ENCODE measurements around the gene PRODH2.

The PRODH2 gene

GRCh38 chr19:35755550-35756376 lies 56.9 kb downstream of the PRODH2 start:
- H3K9me3 ChIP-seq (ENCODE audit: low read depth, low read length): no peaks in the 10 kb centered on the region
- H3K4me3 ChIP-seq: no peak overlapping the region
- peaks cover 5% of the 10 kb centered on the region; the same call in 1 of the 2 replicates for H3K36me3 ChIP-seq (ENCODE audit: insufficient read depth, low read length)
- no peak overlapping the region for H3K9ac ChIP-seq (ENCODE audit: insufficient read length)
- DNase-seq (ENCODE audit: low read depth, low spot score): no peak
- no peak for TF ChIP-seq FOXP2 (optimal IDR thresholded peaks at IDR 0.05; ENCODE audit: control extremely low read depth, extremely low read length, insufficient read depth)
- no peak for TF ChIP-seq EZH2 (IDR thresholded peaks at IDR 0.05)
- no peak overlapping the region for H3K27ac ChIP-seq

DNA sequence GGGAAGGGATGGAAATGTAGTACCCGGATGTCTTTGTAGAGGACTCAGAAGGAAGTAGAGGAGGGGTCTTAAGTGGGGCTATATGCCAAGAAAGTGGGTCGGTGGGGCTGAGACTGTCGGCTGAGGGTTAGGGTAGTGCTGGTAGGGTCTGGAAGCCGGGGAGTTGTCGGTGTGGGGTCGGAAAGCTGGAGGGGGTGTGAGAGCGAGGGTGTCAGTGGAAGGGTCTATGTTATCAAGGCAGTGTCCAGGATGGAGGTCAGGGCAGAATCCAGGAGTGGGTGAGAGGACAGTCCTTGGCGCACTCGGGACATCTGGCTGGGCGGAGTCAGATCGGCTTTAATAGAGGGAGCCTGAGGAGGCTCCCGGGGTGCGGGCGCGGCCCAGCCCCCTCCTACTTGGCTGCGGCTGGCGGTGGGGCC lies 57.5 kb downstream of the PRODH2 start:
- Histone ChIP-seq H3K9ac (ENCODE audit: insufficient read length) (no peak overlapping the region), H3K4me3 (no peak overlapping the region), H3K27ac (no peak overlapping the region), H3K36me3 (ENCODE audit: insufficient read depth, low read length) (peaks cover under 1% of the 10 kb centered on the region; the same call in 1 of the 2 replicates), H3K9me3 (ENCODE audit: low read depth, low read length) (no peaks in the 10 kb centered on the region)
- DNase-seq (ENCODE audit: low read depth, low spot score): no peak
- no peak for TF ChIP-seq POLR2AphosphoS5 (IDR thresholded peaks at IDR 0.05; ENCODE audit: borderline replicate concordance, low read depth, low read length)
- TF ChIP-seq EZH2 (IDR thresholded peaks at IDR 0.05): no peak
- TF ChIP-seq FOXP2 (optimal IDR thresholded peaks at IDR 0.05; ENCODE audit: control extremely low read depth, extremely low read length, insufficient read depth): no peak

- no peak overlapping the region for H3K27ac ChIP-seq
- no peak overlapping the region for H3K9ac ChIP-seq (ENCODE audit: insufficient read length)
Observed at GRCh38 chr19:35754370-35755130, 58.1 kb downstream of the PRODH2 start.

DNA sequence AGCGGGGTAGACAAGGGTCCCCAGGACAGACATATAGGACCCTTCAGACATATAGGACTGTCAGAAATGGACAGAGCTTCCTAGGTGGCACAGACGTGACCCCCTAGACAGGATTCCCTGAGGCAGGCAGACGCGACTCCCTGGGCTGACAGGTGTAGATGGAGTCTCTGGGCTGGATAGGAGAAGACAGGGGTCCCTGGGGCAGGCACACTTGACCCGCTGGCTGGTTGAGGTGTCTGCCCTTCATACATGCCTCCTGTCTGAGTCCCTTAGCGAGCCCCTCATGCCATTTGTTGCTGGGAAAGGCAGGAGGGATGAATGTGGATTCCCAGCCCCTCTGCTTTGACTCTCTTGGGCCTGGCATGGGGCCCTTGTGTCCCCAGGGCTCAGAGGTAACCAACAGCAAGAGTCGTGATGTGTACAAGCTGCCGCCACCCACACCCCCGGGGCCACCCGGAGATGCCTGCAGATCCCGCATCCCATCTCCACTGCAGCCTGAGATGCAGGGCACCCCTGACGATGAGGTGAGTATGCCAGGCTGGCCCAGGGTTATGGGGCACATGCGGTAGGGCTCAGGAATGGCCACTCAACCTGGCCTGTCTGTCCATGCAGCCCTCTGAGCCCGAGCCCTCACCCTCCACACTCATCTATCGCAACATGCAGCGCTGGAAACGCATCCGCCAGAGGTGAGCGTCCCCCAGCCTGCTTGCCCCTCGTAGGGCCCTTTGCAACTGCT lies 58.8 kb downstream of the PRODH2 start:
- Histone ChIP-seq H3K4me3 (no peak overlapping the region), H3K27ac (no peak overlapping the region), H3K36me3 (ENCODE audit: insufficient read depth, low read length) (no peaks in the 10 kb centered on the region; the same call in 1 of the 2 replicates), H3K9ac (ENCODE audit: insufficient read length) (no peak overlapping the region), H3K9me3 (ENCODE audit: low read depth, low read length) (no peaks in the 10 kb centered on the region)
- TF ChIP-seq FOXP2 (optimal IDR thresholded peaks at IDR 0.05; ENCODE audit: control extremely low read depth, extremely low read length, insufficient read depth) (no peak), EZH2 (IDR thresholded peaks at IDR 0.05) (no peak), POLR2AphosphoS5 (IDR thresholded peaks at IDR 0.05; ENCODE audit: borderline replicate concordance, low read depth, low read length) (no peak)
- no peak for DNase-seq (ENCODE audit: low read depth, low spot score)

More at GRCh38 chr19:35754370-35755130, 58.1 kb downstream of the PRODH2 start:
- no peak overlapping the region for H3K4me3 ChIP-seq
- no peak for DNase-seq (ENCODE audit: low read depth, low spot score)
- H3K9me3 ChIP-seq (ENCODE audit: low read depth, low read length): no peaks in the 10 kb centered on the region
- H3K36me3 ChIP-seq (ENCODE audit: insufficient read depth, low read length): no peaks in the 10 kb centered on the region; the same call in 1 of the 2 replicates
- no peak for TF ChIP-seq FOXP2 (optimal IDR thresholded peaks at IDR 0.05; ENCODE audit: control extremely low read depth, extremely low read length, insufficient read depth)

- H3K9me3 ChIP-seq (ENCODE audit: low read depth, low read length): no peaks in the 10 kb centered on the region
- DNase-seq (ENCODE audit: low read depth, low spot score): no peak
- no peak overlapping the region for H3K27ac ChIP-seq
- no peak for TF ChIP-seq EZH2 (IDR thresholded peaks at IDR 0.05)
- no peak for TF ChIP-seq FOXP2 (optimal IDR thresholded peaks at IDR 0.05; ENCODE audit: control extremely low read depth, extremely low read length, insufficient read depth)
- TF ChIP-seq POLR2AphosphoS5 (IDR thresholded peaks at IDR 0.05; ENCODE audit: borderline replicate concordance, low read depth, low read length): no peak
- no peaks in the 10 kb centered on the region; the same call in 1 of the 2 replicates for H3K36me3 ChIP-seq (ENCODE audit: insufficient read depth, low read length)
- no peak overlapping the region for H3K4me3 ChIP-seq
- no peak overlapping the region for H3K9ac ChIP-seq (ENCODE audit: insufficient read length)
Observed at GRCh38 chr19:35752746-35753350, 59.8 kb downstream of the PRODH2 start.

- TF ChIP-seq POLR2AphosphoS5 (IDR thresholded peaks at IDR 0.05; ENCODE audit: borderline replicate concordance, low read depth, low read length): no peak
- no peak for TF ChIP-seq FOXP2 (optimal IDR thresholded peaks at IDR 0.05; ENCODE audit: control extremely low read depth, extremely low read length, insufficient read depth)
- TF ChIP-seq EZH2 (IDR thresholded peaks at IDR 0.05): no peak
- Histone ChIP-seq H3K36me3 (ENCODE audit: insufficient read depth, low read length) (no peaks in the 10 kb centered on the region; the same call in 1 of the 2 replicates), H3K9ac (ENCODE audit: insufficient read length) (no peak overlapping the region), H3K4me3 (no peak overlapping the region), H3K9me3 (ENCODE audit: low read depth, low read length) (no peaks in the 10 kb centered on the region), H3K27ac (no peak overlapping the region)
- DNase-seq (ENCODE audit: low read depth, low spot score): no peak
Observed at GRCh38 chr19:35751839-35752745, 60.6 kb downstream of the PRODH2 start.

DNA sequence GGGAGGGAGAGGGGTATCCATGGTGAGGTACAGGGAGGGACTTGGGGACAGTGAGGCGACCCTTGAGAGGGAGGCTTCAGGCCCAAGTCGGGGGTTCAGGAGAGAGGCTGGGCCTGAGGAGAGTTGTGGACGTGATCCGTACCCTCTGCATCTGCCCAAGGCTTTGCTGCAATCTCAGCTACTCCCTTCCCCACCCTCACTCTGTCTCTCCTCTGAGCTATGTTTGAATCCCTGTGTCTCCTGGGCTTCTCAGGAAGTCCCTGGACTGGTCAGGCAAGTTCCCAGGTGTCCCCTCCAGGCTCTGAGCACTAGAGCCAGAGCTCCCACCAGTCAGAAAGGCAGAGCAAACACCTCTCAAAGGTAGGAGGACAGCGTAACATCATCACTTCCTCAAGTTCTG lies 62.5 kb downstream of the PRODH2 start:
- H3K9me3 ChIP-seq (ENCODE audit: low read depth, low read length): no peaks in the 10 kb centered on the region
- H3K27ac ChIP-seq: no peak overlapping the region
- no peak overlapping the region for H3K4me3 ChIP-seq
- DNase-seq (ENCODE audit: low read depth, low spot score): no peak
- H3K36me3 ChIP-seq (ENCODE audit: insufficient read depth, low read length): no peaks in the 10 kb centered on the region; the same call in 1 of the 2 replicates
- no peak for TF ChIP-seq POLR2AphosphoS5 (IDR thresholded peaks at IDR 0.05; ENCODE audit: borderline replicate concordance, low read depth, low read length)
- TF ChIP-seq FOXP2 (optimal IDR thresholded peaks at IDR 0.05; ENCODE audit: control extremely low read depth, extremely low read length, insufficient read depth): no peak
- no peak for TF ChIP-seq EZH2 (IDR thresholded peaks at IDR 0.05)
- no peak overlapping the region for H3K9ac ChIP-seq (ENCODE audit: insufficient read length)
